Colonic mucosa (tissue), 4 donors: Measurements from ENCODE around the gene PMF1. TPM values are rescaled to one million over a fixed set of nuclear protein-coding genes. Genes with fewer than 3 reads are reported as not detected.

Source experiments
- DNase-seq: peaks from one replicate; pipeline ENCODE4 v3.0.0-alpha.2; 2020
- H3K27ac ChIP-seq: fragments of 200-600 bp; one replicate; pipeline ENCODE4 v1.8.0; 2021
- H3K27me3 ChIP-seq: fragments of 200-600 bp; one replicate; pipeline ENCODE4 v1.8.0; 2021
- H3K36me3 ChIP-seq: fragments of 200-600 bp; one replicate; pipeline ENCODE4 v1.8.0; 2021
- H3K4me1 ChIP-seq: fragments of 200-600 bp; one replicate; pipeline ENCODE4 v1.8.0; 2021; ENCODE audit warnings: mild to moderate bottlenecking
- H3K4me3 ChIP-seq: fragments of 200-600 bp; one replicate; pipeline ENCODE4 v1.8.0; 2021
- H3K9ac ChIP-seq, 2 donors: one replicate each; pipeline ENCODE4 v1.7.0; 2013; ENCODE audit warnings: control low read depth in 2 of 2, low read depth in 2 of 2, low read length in 2 of 2
- H3K9me3 ChIP-seq: fragments of 200-600 bp; one replicate; pipeline ENCODE4 v1.8.0; 2021
- intact Hi-C: fragments of 100-400 bp; cut with DNase I; formaldehyde crosslinking; loops from one replicate; pipeline ENCODE4 v1.14.1; 2022
- total RNA-seq, 2 donors: library from RNA; stranded (reverse); fragmentation: NEBNext Ultra II Directional in 1 of 2; extraction: Animal tissue kit (Norgen Biotek cat#: 25700) in 1 of 2; gene quantifications; one replicate each; pipeline ENCODE4 v1.2.1, GENCODE V29; 2021
- TF ChIP-seq, protein P1 (sequence below): fragments of 200-600 bp; IDR thresholded peaks from one replicate; pipeline ENCODE4 v1.8.0; 2022; ENCODE audit warnings: antibody characterized with exemption, mild to moderate bottlenecking
- donor health status: healthy.
- donor health status: DM: no; HTN: no; CAD: no.
- donor health status: DM: no; HTN: no; CAD: no.

Gene PMF1
- total RNA-seq, 2 donors from 2014 or later = 44.4 to 49.4 TPM

DNA sequence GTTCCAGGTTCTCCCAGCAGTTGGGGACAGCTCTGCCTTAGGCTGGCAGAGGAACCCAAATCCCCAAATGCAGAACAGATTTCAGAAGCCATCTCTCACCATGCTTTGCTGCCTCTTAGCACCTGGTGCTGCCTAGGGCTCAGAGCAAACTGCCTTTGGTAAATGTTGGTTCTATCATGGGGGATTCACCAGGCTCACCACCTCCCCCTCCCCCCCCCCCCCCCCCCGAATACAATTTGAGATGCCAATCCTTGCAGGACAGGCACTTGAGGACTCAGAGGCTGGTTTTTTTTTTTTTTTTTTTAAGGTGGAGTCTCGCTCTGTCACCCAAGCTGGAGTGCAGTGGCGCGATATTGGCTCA lies 35.5 kb downstream of the PMF1 start:
- H3K9me3 ChIP-seq = no peaks in the 10 kb centered on the region
- no peak for DNase-seq
- H3K27ac ChIP-seq = no peak overlapping the region
- no peak overlapping the region for H3K9ac ChIP-seq
- H3K27me3 ChIP-seq = peaks cover 13% of the 10 kb centered on the region
- peaks cover 9% of the 10 kb centered on the region for H3K4me1 ChIP-seq
- TF ChIP-seq, protein P1, sequence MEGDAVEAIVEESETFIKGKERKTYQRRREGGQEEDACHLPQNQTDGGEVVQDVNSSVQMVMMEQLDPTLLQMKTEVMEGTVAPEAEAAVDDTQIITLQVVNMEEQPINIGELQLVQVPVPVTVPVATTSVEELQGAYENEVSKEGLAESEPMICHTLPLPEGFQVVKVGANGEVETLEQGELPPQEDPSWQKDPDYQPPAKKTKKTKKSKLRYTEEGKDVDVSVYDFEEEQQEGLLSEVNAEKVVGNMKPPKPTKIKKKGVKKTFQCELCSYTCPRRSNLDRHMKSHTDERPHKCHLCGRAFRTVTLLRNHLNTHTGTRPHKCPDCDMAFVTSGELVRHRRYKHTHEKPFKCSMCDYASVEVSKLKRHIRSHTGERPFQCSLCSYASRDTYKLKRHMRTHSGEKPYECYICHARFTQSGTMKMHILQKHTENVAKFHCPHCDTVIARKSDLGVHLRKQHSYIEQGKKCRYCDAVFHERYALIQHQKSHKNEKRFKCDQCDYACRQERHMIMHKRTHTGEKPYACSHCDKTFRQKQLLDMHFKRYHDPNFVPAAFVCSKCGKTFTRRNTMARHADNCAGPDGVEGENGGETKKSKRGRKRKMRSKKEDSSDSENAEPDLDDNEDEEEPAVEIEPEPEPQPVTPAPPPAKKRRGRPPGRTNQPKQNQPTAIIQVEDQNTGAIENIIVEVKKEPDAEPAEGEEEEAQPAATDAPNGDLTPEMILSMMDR = no peak
- H3K36me3 ChIP-seq = peaks cover 23% of the 10 kb centered on the region
- H3K4me3 ChIP-seq = no peak overlapping the region
- intact Hi-C loops = no loop called here

DNA sequence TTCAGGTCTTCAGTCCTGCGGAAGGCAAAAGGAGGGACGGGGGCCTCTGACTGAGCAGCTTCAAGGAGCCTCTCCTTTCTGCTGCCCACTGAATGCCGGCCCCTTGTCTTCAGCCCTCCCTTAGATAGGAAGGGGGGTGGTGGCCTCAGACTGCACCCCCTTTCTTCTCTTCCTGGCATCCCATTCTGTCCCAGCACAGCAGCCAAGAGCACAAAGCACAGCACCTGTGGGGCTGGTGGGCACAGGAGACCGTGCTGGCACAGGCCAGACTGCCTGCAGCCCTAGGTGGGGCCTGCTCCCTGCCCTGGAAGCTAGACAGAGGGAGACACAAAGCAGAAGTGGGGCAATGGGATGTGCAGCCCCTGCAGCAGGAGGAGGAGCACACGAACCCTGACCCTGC lies 36.8 kb downstream of the PMF1 start:
- TF ChIP-seq, protein P1 = no peak
- Histone ChIP-seq H3K9ac (no peak overlapping the region), H3K27ac (no peak overlapping the region), H3K4me3 (no peak overlapping the region), H3K4me1 (peaks cover 9% of the 10 kb centered on the region), H3K9me3 (no peaks in the 10 kb centered on the region), H3K27me3 (peaks cover 13% of the 10 kb centered on the region), H3K36me3 (peaks cover 31% of the 10 kb centered on the region)
- intact Hi-C loops = no loop called here
- DNase-seq = no peak

DNA sequence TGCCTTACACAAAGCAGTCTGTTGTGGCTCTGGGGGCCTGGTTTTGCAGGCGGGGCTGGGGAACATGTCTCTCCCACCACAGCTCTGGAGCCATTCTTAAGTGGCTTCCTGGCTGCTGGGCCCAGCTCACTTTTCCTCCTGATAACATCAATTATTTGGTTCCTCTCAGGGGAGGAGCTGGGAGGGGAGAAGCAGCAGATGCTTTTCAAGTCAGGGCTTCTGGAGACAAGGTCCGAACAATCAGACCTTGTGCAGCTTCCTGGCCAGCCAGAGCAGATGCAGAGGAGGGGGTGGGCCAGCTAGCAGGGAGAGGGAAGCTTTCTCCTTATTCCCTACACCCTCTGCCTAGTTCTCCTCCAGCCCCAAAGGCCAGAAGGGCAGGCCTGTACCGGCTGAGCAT lies 38.7 kb downstream of the PMF1 start:
- Histone ChIP-seq H3K27me3 (no peaks in the 10 kb centered on the region), H3K9me3 (no peaks in the 10 kb centered on the region), H3K9ac (no peak overlapping the region), H3K36me3 (peaks cover 31% of the 10 kb centered on the region), H3K4me1 (no peaks in the 10 kb centered on the region), H3K27ac (no peak overlapping the region), H3K4me3 (no peak overlapping the region)
- TF ChIP-seq, protein P1 = no peak
- intact Hi-C loops = no loop called here
- DNase-seq = no peak

DNA sequence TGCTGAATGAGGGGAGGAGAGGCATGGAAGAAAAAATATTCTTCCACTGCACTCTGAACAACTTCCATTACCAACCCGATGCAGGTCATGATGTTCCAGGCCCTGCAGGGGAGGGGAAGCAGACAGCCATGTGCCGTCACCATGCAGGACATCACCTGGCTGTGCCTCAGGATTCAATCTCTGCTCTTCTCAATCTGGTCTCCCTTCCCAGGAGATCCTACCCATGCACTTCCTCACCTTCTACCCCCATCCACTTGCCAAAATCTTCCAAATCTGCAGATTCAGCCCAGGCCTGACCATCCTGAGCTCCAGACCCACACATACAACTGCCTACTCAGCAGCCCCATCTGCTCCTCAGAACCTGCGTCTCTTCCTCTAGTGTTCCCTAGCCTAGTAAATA lies 40.8 kb downstream of the PMF1 start:
- H3K27ac ChIP-seq = no peak overlapping the region
- no peaks in the 10 kb centered on the region for H3K9me3 ChIP-seq
- H3K9ac ChIP-seq = no peak overlapping the region
- TF ChIP-seq, protein P1 = no peak
- no peak overlapping the region for H3K4me3 ChIP-seq
- no peak for DNase-seq
- H3K36me3 ChIP-seq = peaks cover 34% of the 10 kb centered on the region
- no peaks in the 10 kb centered on the region for H3K27me3 ChIP-seq
- no peaks in the 10 kb centered on the region for H3K4me1 ChIP-seq
- intact Hi-C loops = no loop called here

DNA sequence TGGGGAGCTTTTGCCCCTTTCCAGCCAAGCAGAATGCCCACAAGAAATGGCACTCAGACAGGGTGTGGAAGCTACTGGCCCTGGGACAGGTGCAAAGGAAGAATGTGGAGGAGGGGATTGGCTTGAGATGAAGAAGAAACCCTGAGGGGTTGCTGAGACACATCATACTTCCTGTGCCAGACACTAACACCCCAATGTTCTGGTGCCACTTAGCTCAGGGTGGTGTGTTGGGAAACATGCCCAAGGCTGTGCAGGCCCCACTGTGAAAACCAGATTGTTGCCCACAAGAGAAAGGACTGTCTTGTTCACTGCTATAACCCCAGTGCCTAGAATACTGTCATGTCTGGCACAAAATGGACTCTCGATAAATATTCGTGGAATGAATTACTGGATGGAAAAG lies 44.9 kb downstream of the PMF1 start:
- Histone ChIP-seq H3K9me3 (no peaks in the 10 kb centered on the region), H3K27me3 (no peaks in the 10 kb centered on the region), H3K4me1 (no peaks in the 10 kb centered on the region), H3K9ac (no peak overlapping the region), H3K27ac (no peak overlapping the region), H3K36me3 (peaks cover 44% of the 10 kb centered on the region), H3K4me3 (no peak overlapping the region)
- intact Hi-C loops = no loop called here
- TF ChIP-seq, protein P1 = no peak
- no peak for DNase-seq

DNA sequence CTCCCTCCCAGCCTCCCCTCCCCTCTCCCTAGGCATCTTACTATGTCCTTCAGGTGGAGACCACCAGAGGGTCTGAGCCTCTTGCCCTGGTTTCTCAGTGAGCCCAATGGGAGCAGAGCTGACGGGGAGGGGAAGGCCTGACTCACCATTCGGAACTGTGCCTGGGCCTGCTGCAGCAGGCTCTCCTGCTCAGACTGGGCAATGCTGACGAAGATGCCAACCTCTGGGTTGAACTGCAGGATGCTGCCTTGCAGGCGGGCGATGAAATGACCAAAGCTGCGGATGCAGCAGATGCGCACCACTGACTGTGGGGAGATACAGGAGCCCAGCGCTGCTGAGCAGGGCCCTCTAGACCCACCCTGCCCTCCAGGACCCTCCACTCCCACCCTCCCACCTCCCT lies 46.1 kb downstream of the PMF1 start:
- Histone ChIP-seq H3K36me3 (peaks cover 33% of the 10 kb centered on the region), H3K27ac (no peak overlapping the region), H3K4me3 (no peak overlapping the region), H3K27me3 (no peaks in the 10 kb centered on the region), H3K9me3 (no peaks in the 10 kb centered on the region), H3K4me1 (no peaks in the 10 kb centered on the region), H3K9ac (no peak overlapping the region)
- intact Hi-C loops = no loop called here
- DNase-seq = no peak
- TF ChIP-seq, protein P1 = no peak
